Loucy (cell line): ENCODE data around the gene ZNF853.

Source experiments
- EZH2phosphoT487 ChIP-seq: fragments of 200-600 bp; IDR thresholded peaks from 2 replicates; pipeline ENCODE4 v1.6.1; 2018; ENCODE audit warnings: antibody characterized with exemption, mild to moderate bottlenecking, moderate library complexity, borderline replicate concordance
- TF ChIP-seq, protein P1 (sequence below): fragments of 200-600 bp; sonication (generic); conservative IDR thresholded peaks from 2 replicates; pipeline ENCODE4 v1.5.1; 2014; ENCODE audit warnings: mild to moderate bottlenecking, antibody characterized with exemption, low read length

DNA sequence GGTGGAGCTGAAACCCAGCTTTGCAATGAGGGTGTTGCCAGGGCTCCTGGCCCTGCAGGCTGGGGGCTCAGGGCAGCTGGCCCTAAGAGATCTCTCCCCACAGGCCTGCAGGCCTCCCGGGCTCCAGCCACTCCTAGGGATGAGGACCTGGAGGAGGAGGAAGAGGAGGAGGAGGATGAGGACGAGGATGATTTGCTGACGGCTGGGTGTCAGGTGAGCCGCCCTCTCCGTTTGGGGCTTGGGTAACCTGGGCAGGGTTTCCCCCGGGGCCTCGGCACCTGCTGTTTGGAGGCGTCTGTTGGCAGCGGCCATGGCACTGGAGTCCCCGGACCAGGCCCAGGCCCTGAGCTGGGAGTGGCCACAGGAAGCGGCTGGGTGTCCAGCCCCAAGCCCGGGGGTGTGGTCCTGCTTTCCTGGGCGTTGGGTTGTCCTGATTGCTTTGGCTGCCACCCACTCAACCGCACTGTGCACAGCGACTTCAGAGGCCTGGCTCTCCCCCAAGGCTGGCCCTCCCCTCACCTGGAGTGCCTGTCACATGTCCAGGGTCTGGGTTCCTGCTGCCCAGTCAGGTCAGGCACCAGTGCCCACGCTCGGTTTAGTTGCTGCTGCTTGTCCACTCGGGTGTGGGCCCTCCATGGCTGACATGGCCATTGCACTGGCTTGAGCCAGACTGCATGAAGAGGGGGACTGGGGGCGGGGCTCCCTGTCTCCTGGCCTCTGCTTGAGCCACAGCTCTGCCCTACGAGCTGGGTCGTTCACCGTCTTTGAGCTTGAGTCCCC, 27.6 kb downstream of the ZNF853 start:
- TF ChIP-seq, protein P1, sequence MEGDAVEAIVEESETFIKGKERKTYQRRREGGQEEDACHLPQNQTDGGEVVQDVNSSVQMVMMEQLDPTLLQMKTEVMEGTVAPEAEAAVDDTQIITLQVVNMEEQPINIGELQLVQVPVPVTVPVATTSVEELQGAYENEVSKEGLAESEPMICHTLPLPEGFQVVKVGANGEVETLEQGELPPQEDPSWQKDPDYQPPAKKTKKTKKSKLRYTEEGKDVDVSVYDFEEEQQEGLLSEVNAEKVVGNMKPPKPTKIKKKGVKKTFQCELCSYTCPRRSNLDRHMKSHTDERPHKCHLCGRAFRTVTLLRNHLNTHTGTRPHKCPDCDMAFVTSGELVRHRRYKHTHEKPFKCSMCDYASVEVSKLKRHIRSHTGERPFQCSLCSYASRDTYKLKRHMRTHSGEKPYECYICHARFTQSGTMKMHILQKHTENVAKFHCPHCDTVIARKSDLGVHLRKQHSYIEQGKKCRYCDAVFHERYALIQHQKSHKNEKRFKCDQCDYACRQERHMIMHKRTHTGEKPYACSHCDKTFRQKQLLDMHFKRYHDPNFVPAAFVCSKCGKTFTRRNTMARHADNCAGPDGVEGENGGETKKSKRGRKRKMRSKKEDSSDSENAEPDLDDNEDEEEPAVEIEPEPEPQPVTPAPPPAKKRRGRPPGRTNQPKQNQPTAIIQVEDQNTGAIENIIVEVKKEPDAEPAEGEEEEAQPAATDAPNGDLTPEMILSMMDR, result no peak
- TF ChIP-seq EZH2phosphoT487, result no peak
